Osteoblast (primary cell): ENCODE measurements around the gene ZNF710. TPM values are rescaled to one million over a fixed set of nuclear protein-coding genes. Genes with fewer than 3 reads are reported as not detected.

ENCODE experiments used
- DNase-seq: peaks from one replicate; pipeline ENCODE4 v3.0.0; 2011; ENCODE audit warnings: low spot score, mixed read lengths; ENCODE audit not compliant: insufficient read length; ENCODE audit errors: missing footprints
- H2AFZ ChIP-seq: 2 replicates; pipeline ENCODE4 v1.6.0; 2011; ENCODE audit warnings: mild to moderate bottlenecking, low read length
- H3K27ac ChIP-seq: 2 replicates; pipeline ENCODE4 v1.5.1; 2011; ENCODE audit warnings: mild to moderate bottlenecking, low read depth, low read length, moderate library complexity
- H3K27me3 ChIP-seq: 2 replicates; pipeline ENCODE4 v1.6.0; 2012; ENCODE audit warnings: mild to moderate bottlenecking, control low read depth, inconsistent platforms, low read length, moderate library complexity; ENCODE audit not compliant: insufficient read depth
- H3K36me3 ChIP-seq: 2 replicates; pipeline ENCODE4 v1.5.1; 2011; ENCODE audit warnings: mild to moderate bottlenecking, low read length, control low read depth, moderate library complexity; ENCODE audit not compliant: insufficient read depth
- H3K4me1 ChIP-seq: 2 replicates; pipeline ENCODE4 v1.5.1; 2011; ENCODE audit warnings: mild to moderate bottlenecking, low read length, control low read depth, moderate library complexity; ENCODE audit not compliant: insufficient read depth
- H3K4me2 ChIP-seq: 2 replicates; pipeline ENCODE4 v1.6.0; 2011; ENCODE audit warnings: mild to moderate bottlenecking, low read length; ENCODE audit not compliant: insufficient read depth
- H3K4me3 ChIP-seq: fragments of 200-600 bp; sonication (generic); 3 replicates; pipeline ENCODE4 v1.5.1; 2012; ENCODE audit warnings: mild to moderate bottlenecking, low read length, inconsistent platforms; ENCODE audit not compliant: insufficient read depth
- H3K79me2 ChIP-seq: 2 replicates; pipeline ENCODE4 v1.6.0; 2012; ENCODE audit warnings: mild to moderate bottlenecking, low read length, control low read depth, inconsistent platforms; ENCODE audit not compliant: insufficient read depth
- H3K9me3 ChIP-seq: 2 replicates; pipeline ENCODE4 v1.5.1; 2011; ENCODE audit warnings: low read depth, low read length, control low read depth
- H4K20me1 ChIP-seq: 2 replicates; pipeline ENCODE4 v1.6.0; 2012; ENCODE audit warnings: mild to moderate bottlenecking, low read length, control low read depth; ENCODE audit not compliant: insufficient read depth
- CTCF ChIP-seq: IDR thresholded peaks from 2 replicates; pipeline ENCODE4 v1.5.1; 2011; ENCODE audit warnings: mild to moderate bottlenecking, low read depth, low read length, moderate library complexity; ENCODE audit errors: extremely low read depth
- total RNA-seq: library from RNA; depleted of rRNA; stranded (reverse); fragments of >200 nt; gene quantifications from 2 replicates; pipeline ENCODE4 v1.2.3, GENCODE V29; 2012

Gene ZNF710
- total RNA-seq, 1 donor = 10.9 TPM

GRCh38 chr15:89984421-89985010, 16.6 kb upstream of the ZNF710 start:
- no peaks in the 10 kb centered on the region for H3K79me2 ChIP-seq
- no peaks in the 10 kb centered on the region for H3K9me3 ChIP-seq
- H3K4me3 ChIP-seq = no peak overlapping the region
- no peaks in the 10 kb centered on the region for H4K20me1 ChIP-seq
- no peak for TF ChIP-seq CTCF
- no peak overlapping the region for H3K27ac ChIP-seq
- no peak overlapping the region for H3K4me2 ChIP-seq
- H3K27me3 ChIP-seq = peaks cover 25% of the 10 kb centered on the region
- no peaks in the 10 kb centered on the region for H3K36me3 ChIP-seq
- H3K4me1 ChIP-seq = no peaks in the 10 kb centered on the region
- H2AFZ ChIP-seq = no peak overlapping the region
- DNase-seq = no peak

GRCh38 chr15:89985111-89985510, 16.0 kb upstream of the ZNF710 start:
- Histone ChIP-seq H2AFZ (no peak overlapping the region), H3K36me3 (no peaks in the 10 kb centered on the region), H3K4me1 (no peaks in the 10 kb centered on the region), H4K20me1 (no peaks in the 10 kb centered on the region), H3K27ac (no peak overlapping the region), H3K79me2 (no peaks in the 10 kb centered on the region), H3K4me3 (no peak overlapping the region), H3K4me2 (no peak overlapping the region), H3K9me3 (no peaks in the 10 kb centered on the region), H3K27me3 (peaks cover 25% of the 10 kb centered on the region)
- TF ChIP-seq CTCF = no peak
- no peak for DNase-seq

DNA sequence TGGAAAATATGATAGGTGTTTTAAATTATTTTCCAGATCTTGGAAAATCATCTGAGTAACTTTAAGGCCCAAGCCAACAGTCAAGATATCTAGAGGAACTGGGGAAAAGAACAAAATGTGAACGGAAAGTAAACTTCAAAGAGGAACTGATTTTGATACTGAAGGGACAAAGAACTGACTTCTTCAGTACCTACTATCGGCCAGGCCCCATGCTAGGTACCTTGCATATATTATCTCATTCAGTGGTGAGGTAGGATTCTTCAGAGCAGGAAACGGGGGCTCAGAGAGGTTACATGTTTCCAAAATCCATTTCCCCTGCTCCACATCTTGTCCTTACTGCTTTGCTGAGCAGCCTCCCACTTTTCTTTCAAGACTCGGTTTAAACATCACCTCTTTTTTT, 9.8 kb upstream of the ZNF710 start:
- DNase-seq = no peak
- no peaks in the 10 kb centered on the region for H3K4me1 ChIP-seq
- H3K4me3 ChIP-seq = no peak overlapping the region

GRCh38 chr15:89993349-89993748, 7.8 kb upstream of the ZNF710 start:
- no peak for TF ChIP-seq CTCF
- Histone ChIP-seq H3K27me3 (peaks cover 4% of the 10 kb centered on the region), H3K79me2 (no peaks in the 10 kb centered on the region), H3K27ac (no peak overlapping the region), H2AFZ (no peak overlapping the region), H3K4me2 (no peak overlapping the region), H3K36me3 (no peaks in the 10 kb centered on the region), H3K9me3 (no peaks in the 10 kb centered on the region), H3K4me3 (no peak overlapping the region), H4K20me1 (no peaks in the 10 kb centered on the region), H3K4me1 (peaks cover 5% of the 10 kb centered on the region)
- peak; percentile 22 for DNase-seq

More for the DNA sequence above, 9.8 kb upstream of the ZNF710 start:
- H4K20me1 ChIP-seq = no peaks in the 10 kb centered on the region
- H3K27me3 ChIP-seq = peaks cover 4% of the 10 kb centered on the region
- H3K79me2 ChIP-seq = no peaks in the 10 kb centered on the region
- H3K36me3 ChIP-seq = no peaks in the 10 kb centered on the region
- TF ChIP-seq CTCF = no peak
- no peak overlapping the region for H3K4me2 ChIP-seq
- no peak overlapping the region for H2AFZ ChIP-seq
- H3K27ac ChIP-seq = no peak overlapping the region
- no peaks in the 10 kb centered on the region for H3K9me3 ChIP-seq
